ENCODE results near the gene ECE2.
A peak's percentile ranks its signal among the peaks of the same experiment; 100 is the strongest.

Gene ECE2

DNA sequence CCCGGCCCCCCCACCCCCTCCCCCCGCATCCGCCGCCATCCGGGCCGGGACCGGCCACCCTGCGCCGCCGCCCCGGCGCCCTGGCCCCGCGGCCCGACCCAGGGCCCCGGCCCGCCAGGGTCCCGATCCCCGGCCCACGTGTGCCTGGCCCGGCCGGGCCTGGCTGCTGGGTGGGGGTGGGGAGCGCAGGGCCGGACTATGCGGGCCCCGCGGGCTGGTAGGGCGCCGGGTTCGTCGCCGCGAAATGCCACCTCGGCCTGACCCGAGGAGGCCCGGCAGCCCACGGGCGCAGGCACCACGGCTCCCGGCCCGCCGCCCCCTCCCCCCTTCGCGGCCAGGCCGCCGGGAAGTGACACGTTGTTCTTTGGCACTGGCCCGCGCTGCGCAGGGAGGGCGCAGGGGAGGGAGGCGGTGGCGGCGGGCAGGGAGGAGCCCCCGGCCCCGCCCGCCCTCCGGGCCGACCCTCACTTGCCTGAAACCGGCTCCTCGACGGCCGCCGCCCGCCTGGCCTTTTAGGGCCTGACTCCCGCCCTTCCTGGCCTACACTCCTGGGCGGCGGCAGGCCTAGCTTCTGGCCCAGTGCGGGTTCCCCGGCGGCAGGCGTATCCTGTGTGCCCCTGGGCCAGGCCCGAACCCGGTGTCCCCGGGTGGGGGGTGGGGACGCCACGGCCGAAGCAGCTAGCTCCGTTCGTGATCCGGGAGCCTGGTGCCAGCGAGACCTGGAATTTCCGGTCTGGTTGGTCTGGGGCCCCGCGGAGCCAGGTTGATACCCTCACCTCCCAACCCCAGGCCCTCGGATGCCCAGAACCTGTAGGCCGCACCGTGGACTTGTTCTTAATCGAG, 39.1 kb downstream of the ECE2 start:
- Mint-ChIP-seq H3K4me3 (peak overlapping the region; percentile 76), H3K9me3 (no peaks in the 10 kb centered on the region), H3K36me3 (ENCODE audit: insufficient read depth) (peaks cover 32% of the 10 kb centered on the region), H3K4me1 (peaks cover 34% of the 10 kb centered on the region), H3K27me3 (no peaks in the 10 kb centered on the region), H3K27ac (ENCODE audit: low read depth) (peak overlapping the region; percentile 84)
- ATAC-seq (replicated peaks; ENCODE audit: extremely low read depth, poor library complexity, severe bottlenecking) (peak; percentile 72), DNase-seq (ENCODE audit: low spot score in 2 of 2) (peak; percentile 56 to 64)

DNA sequence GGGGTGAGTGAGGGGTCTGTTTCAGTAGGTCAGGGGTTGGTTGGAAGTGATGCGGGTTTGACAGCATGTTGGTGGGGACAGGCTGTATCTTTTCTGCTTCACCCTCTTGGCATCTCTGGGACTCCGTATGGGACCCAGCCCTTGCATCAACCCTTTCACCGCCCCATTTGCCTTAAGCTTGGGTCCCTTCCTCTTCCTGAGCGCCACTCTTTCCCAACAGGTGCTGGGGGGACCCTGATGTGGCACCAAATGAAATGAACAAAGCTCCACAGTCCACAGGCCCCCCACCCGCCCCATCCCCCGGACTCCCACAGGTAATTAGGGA, 39.7 kb downstream of the ECE2 start:
- Mint-ChIP-seq H3K27ac (ENCODE audit: low read depth) (peak overlapping the region; percentile 84), H3K4me3 (peak overlapping the region; percentile 76), H3K9me3 (no peaks in the 10 kb centered on the region), H3K4me1 (peaks cover 35% of the 10 kb centered on the region), H3K27me3 (no peaks in the 10 kb centered on the region), H3K36me3 (ENCODE audit: insufficient read depth) (peaks cover 35% of the 10 kb centered on the region)
- ATAC-seq (replicated peaks; ENCODE audit: extremely low read depth, poor library complexity, severe bottlenecking) (no peak), DNase-seq (ENCODE audit: low spot score in 2 of 2) (no peak)

DNA sequence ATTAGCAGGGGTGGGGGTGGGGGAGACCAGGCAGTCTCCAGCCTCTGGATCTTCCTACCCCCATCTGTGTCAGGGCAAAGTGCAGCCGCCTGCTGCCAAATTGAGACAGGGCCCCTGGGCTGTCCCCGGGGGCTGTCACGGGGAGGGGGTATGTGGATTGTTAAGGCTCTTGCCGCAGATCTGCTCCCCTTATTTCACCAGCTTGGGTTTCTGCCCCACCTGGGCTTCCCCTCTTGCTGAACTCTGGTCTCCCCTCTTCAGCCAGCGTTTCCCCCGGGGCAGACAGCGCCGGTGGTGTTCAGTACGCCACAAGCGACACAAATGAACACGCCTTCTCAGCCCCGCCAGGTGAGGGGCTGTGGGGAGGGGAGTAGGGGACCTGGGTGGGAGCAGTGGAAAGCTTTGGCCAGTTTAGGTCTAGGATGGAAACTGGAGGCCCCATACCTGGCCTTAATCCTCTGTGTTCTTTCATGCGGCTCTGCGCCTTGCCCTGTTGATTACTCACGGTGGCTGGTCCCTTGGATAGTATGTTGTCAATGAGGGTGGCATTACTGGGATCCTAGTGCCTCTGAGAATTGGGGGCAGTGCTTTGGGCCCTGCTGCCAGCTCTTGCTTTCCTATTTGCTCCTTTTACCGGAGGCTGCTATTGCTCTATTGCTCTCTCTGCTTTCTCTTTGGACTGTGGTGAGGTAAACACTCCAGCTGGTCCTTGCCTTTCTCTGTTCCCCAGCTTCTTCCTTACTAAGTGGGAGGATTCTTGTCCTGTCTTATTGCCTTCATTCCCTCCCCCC, 40.2 kb downstream of the ECE2 start:
- H3K4me3 Mint-ChIP-seq: peak overlapping the region; percentile 76
- DNase-seq (ENCODE audit: low spot score in 2 of 2): no peak
- H3K9me3 Mint-ChIP-seq: no peaks in the 10 kb centered on the region
- H3K27me3 Mint-ChIP-seq: no peaks in the 10 kb centered on the region
- no peak for ATAC-seq (replicated peaks; ENCODE audit: extremely low read depth, poor library complexity, severe bottlenecking)
- H3K36me3 Mint-ChIP-seq (ENCODE audit: insufficient read depth): peaks cover 39% of the 10 kb centered on the region
- H3K4me1 Mint-ChIP-seq: peaks cover 39% of the 10 kb centered on the region
- H3K27ac Mint-ChIP-seq (ENCODE audit: low read depth): peak overlapping the region; percentile 84

DNA sequence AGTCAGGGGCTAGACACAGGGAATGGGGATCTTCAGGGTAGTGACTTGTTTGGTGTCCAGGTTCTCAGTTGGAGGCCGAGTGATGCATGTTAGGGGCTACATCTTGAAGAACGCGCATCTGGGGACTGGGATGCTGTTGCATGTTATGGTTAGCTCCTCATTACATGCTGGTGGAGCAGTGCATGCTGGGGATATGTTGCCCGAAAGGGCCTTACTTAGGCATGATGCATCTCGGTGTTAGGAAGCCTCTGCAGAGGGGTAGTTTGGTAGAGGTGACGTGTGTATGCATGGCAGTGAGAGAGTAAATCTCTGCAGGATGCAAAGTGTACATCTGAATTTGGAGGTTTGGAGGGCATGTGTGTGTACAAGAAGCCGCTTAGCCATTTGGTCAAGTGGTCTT, 41.0 kb downstream of the ECE2 start:
- H3K36me3 Mint-ChIP-seq (ENCODE audit: insufficient read depth): peaks cover 40% of the 10 kb centered on the region
- peak overlapping the region; percentile 76 for H3K4me3 Mint-ChIP-seq
- H3K9me3 Mint-ChIP-seq: no peaks in the 10 kb centered on the region
- no peaks in the 10 kb centered on the region for H3K27me3 Mint-ChIP-seq
- ATAC-seq (replicated peaks; ENCODE audit: extremely low read depth, poor library complexity, severe bottlenecking) (no peak), DNase-seq (ENCODE audit: low spot score in 2 of 2) (no peak)
- peak overlapping the region; percentile 84 for H3K27ac Mint-ChIP-seq (ENCODE audit: low read depth)
- peaks cover 39% of the 10 kb centered on the region for H3K4me1 Mint-ChIP-seq

DNA sequence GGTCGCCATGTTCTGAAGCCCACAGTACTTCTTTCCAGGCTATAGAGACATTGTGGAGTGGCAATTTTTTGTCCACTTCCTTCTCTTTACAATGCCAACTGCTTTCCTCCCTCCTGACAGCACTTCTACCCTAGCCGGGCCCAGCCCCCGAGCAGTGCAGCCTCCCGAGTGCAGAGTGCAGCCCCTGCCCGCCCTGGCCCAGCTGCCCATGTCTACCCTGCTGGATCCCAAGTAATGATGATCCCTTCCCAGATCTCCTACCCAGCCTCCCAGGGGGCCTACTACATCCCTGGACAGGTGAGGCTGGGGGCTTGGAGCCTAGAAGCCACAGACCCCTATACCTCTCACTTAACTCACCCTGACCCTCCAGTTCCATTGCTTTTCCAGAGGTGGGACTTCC, 41.4 kb downstream of the ECE2 start:
- Mint-ChIP-seq H3K36me3 (ENCODE audit: insufficient read depth) (peaks cover 44% of the 10 kb centered on the region), H3K27ac (ENCODE audit: low read depth) (peak overlapping the region; percentile 78), H3K9me3 (no peaks in the 10 kb centered on the region), H3K4me1 (peaks cover 39% of the 10 kb centered on the region), H3K27me3 (no peaks in the 10 kb centered on the region), H3K4me3 (peak overlapping the region; percentile 27)
- no peak for ATAC-seq (replicated peaks; ENCODE audit: extremely low read depth, poor library complexity, severe bottlenecking)
- DNase-seq (ENCODE audit: low spot score in 2 of 2): no peak

DNA sequence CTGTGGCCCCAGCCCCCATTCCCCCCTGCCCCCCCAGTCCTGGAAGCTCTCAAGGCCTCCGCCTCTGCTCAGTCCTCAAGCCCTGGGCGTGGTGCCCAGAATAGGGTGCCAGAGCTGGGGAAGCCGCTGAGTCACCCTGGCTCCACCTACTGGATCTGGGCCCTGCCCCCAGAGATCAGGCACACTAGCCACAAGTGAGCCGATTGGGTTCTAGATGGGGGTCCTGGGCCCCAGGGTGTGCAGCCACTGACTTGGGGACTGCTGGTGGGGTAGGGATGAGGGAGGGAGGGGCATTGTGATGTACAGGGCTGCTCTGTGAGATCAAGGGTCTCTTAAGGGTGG, 44.3 kb downstream of the ECE2 start:
- Mint-ChIP-seq H3K4me1 (peaks cover 44% of the 10 kb centered on the region), H3K9me3 (no peaks in the 10 kb centered on the region), H3K4me3 (no peak overlapping the region), H3K27me3 (no peaks in the 10 kb centered on the region), H3K36me3 (ENCODE audit: insufficient read depth) (peaks cover 66% of the 10 kb centered on the region), H3K27ac (ENCODE audit: low read depth) (no peak overlapping the region)
- no peak for ATAC-seq (replicated peaks; ENCODE audit: extremely low read depth, poor library complexity, severe bottlenecking)
- no peak for DNase-seq (ENCODE audit: low spot score in 2 of 2)

GRCh38 chr3:184321666-184322065, 45.8 kb downstream of the ECE2 start:
- Mint-ChIP-seq H3K36me3 (ENCODE audit: insufficient read depth) (peaks cover 66% of the 10 kb centered on the region), H3K4me1 (peaks cover 36% of the 10 kb centered on the region), H3K4me3 (no peak overlapping the region), H3K27me3 (no peaks in the 10 kb centered on the region), H3K27ac (ENCODE audit: low read depth) (peak overlapping the region; percentile 14), H3K9me3 (no peaks in the 10 kb centered on the region)
- no peak for ATAC-seq (replicated peaks; ENCODE audit: extremely low read depth, poor library complexity, severe bottlenecking)
- DNase-seq (ENCODE audit: low spot score in 2 of 2): no peak

GRCh38 chr3:184322731-184323487, 47.1 kb downstream of the ECE2 start:
- H3K27ac Mint-ChIP-seq (ENCODE audit: low read depth): no peak overlapping the region
- no peaks in the 10 kb centered on the region for H3K9me3 Mint-ChIP-seq
- no peak for ATAC-seq (replicated peaks; ENCODE audit: extremely low read depth, poor library complexity, severe bottlenecking)
- no peak overlapping the region for H3K4me3 Mint-ChIP-seq
- peaks cover 24% of the 10 kb centered on the region for H3K4me1 Mint-ChIP-seq
- no peak for DNase-seq (ENCODE audit: low spot score in 2 of 2)
- H3K36me3 Mint-ChIP-seq (ENCODE audit: insufficient read depth): peaks cover 71% of the 10 kb centered on the region
- no peaks in the 10 kb centered on the region for H3K27me3 Mint-ChIP-seq

GRCh38 chr3:184323696-184324095, 47.9 kb downstream of the ECE2 start:
- no peak for DNase-seq (ENCODE audit: low spot score in 2 of 2)
- no peak overlapping the region for H3K27ac Mint-ChIP-seq (ENCODE audit: low read depth)
- no peak overlapping the region for H3K4me3 Mint-ChIP-seq
- H3K9me3 Mint-ChIP-seq: no peaks in the 10 kb centered on the region
- no peaks in the 10 kb centered on the region for H3K27me3 Mint-ChIP-seq
- H3K36me3 Mint-ChIP-seq (ENCODE audit: insufficient read depth): peaks cover 72% of the 10 kb centered on the region
- peaks cover 21% of the 10 kb centered on the region for H3K4me1 Mint-ChIP-seq
- no peak for ATAC-seq (replicated peaks; ENCODE audit: extremely low read depth, poor library complexity, severe bottlenecking)

- Mint-ChIP-seq H3K4me1 (peaks cover 16% of the 10 kb centered on the region), H3K36me3 (ENCODE audit: insufficient read depth) (peaks cover 80% of the 10 kb centered on the region), H3K27ac (ENCODE audit: low read depth) (no peak overlapping the region), H3K27me3 (no peaks in the 10 kb centered on the region), H3K9me3 (no peaks in the 10 kb centered on the region), H3K4me3 (no peak overlapping the region)
- DNase-seq (ENCODE audit: low spot score in 2 of 2) (no peak), ATAC-seq (replicated peaks; ENCODE audit: extremely low read depth, poor library complexity, severe bottlenecking) (no peak)
Measured at GRCh38 chr3:184325269-184325668, 49.4 kb downstream of the ECE2 start.

DNA sequence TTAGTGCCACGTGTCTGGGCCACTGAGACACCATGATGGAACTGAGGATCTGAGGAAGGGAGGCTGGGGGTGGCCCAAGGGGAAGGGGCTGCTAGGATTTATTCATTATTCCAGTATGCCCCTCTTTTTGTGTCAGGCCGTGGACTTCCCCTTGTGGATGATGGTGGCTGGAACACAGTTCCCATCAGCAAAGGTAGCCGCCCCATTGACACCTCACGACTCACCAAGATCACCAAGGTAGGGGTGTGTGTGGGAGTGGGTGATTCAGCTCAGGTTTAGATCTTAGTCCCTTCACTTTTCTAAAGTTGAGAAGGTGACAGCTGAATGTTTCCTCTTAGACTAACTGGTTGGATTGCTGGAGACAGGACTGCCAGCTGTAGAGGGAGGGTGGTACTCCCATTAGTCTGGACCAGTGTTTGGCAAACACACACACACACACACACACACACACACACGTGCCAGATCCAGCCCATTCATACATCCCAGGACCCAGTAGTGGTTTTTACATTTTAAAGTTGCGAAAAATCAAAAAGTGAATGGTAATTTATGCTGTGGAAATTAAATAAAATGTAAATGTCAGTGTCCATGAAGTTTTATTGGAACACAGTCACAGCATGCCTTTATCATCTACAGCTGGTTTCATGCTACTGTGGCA, 50.0 kb downstream of the ECE2 start:
- peaks cover 11% of the 10 kb centered on the region for H3K4me1 Mint-ChIP-seq
- no peak overlapping the region for H3K27ac Mint-ChIP-seq (ENCODE audit: low read depth)

DNA sequence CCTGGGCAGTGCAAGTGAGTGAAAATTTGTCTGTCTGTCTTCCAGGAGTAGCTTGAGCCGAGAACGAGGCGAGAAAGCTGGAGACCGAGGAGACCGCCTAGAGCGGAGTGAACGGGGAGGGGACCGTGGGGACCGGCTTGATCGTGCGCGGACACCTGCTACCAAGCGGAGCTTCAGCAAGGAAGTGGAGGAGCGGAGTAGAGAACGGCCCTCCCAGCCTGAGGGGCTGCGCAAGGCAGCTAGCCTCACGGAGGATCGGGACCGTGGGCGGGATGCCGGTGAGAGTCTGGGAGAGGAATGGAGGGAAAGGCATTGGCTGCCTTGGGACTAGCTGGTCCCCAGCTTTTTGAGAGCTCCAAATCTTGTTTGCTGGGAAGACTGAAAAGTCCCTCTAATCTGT, 51.3 kb downstream of the ECE2 start:
- Mint-ChIP-seq H3K36me3 (ENCODE audit: insufficient read depth) (peaks cover 80% of the 10 kb centered on the region), H3K9me3 (no peaks in the 10 kb centered on the region), H3K4me1 (peaks cover 11% of the 10 kb centered on the region), H3K4me3 (no peak overlapping the region), H3K27ac (ENCODE audit: low read depth) (peak overlapping the region; percentile 71), H3K27me3 (no peaks in the 10 kb centered on the region)
- ATAC-seq (replicated peaks; ENCODE audit: extremely low read depth, poor library complexity, severe bottlenecking): no peak
- DNase-seq (ENCODE audit: low spot score in 2 of 2): no peak

More for the DNA sequence above, 50.0 kb downstream of the ECE2 start:
- ATAC-seq (replicated peaks; ENCODE audit: extremely low read depth, poor library complexity, severe bottlenecking): no peak
- no peaks in the 10 kb centered on the region for H3K27me3 Mint-ChIP-seq
- peaks cover 76% of the 10 kb centered on the region for H3K36me3 Mint-ChIP-seq (ENCODE audit: insufficient read depth)
- H3K9me3 Mint-ChIP-seq: no peaks in the 10 kb centered on the region
- no peak for DNase-seq (ENCODE audit: low spot score in 2 of 2)
- no peak overlapping the region for H3K4me3 Mint-ChIP-seq
